NCI-H748 (cell line): Measurements from ENCODE around the gene CDCA5.
A peak's percentile ranks its signal among the peaks of the same experiment; 100 is the strongest.

Experiments used
- DNase-seq: peaks from one replicate; lab custom pipeline; 2025; ENCODE audit not compliant: unreplicated experiment; lab: John Stamatoyannopoulos, UW

Gene CDCA5, protein sequence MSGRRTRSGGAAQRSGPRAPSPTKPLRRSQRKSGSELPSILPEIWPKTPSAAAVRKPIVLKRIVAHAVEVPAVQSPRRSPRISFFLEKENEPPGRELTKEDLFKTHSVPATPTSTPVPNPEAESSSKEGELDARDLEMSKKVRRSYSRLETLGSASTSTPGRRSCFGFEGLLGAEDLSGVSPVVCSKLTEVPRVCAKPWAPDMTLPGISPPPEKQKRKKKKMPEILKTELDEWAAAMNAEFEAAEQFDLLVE

DNA sequence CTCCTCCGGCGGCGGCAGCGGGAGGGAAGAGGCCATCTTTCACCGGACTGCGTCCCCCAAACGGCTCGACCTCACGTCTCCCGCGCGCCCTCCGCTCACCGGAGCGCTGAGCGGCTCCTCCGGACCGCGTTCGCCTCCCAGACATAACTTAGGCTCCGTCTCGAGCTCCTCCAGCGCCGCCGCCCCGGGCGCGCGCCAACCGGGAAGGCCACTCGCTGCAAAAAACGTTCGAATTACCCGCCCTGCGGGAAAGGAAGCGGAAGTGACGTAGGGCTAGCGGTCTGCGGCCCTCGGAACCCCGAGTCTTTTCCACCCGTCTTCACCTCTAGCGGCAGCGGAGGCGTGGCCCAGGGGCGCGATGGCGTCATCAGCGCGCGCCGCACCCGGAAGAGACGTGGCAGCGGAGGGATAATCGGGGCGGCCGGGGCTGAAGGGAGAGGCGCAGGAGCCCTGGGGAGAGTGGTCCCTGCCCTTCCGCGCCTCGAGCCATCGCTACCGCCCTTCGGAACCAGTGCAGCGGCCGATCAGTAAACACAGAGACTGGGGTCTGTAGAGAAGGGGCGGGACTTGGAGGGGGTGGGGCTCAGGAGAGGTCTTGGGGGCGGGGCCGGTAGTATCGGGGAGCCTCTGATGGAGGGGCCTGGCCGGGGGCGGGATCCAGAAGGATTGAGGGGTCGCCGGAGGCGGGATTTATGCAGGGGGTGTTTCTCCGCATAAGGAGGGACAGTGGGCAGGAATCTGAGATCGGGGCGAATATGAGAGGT is at the start of gene CDCA5, which contains the start of gene ZFPL1:
TSS of gene CDCA5 (minus strand) at position 207 of the 764 bp plus-strand sequence. CDS start at position 145, 62 bp downstream.
TSS of gene ZFPL1 (plus strand) at position 389 of the 764 bp plus-strand sequence. CDS start 477 bp downstream, outside the sequence.
- DNase-seq: peak; percentile 96

DNA sequence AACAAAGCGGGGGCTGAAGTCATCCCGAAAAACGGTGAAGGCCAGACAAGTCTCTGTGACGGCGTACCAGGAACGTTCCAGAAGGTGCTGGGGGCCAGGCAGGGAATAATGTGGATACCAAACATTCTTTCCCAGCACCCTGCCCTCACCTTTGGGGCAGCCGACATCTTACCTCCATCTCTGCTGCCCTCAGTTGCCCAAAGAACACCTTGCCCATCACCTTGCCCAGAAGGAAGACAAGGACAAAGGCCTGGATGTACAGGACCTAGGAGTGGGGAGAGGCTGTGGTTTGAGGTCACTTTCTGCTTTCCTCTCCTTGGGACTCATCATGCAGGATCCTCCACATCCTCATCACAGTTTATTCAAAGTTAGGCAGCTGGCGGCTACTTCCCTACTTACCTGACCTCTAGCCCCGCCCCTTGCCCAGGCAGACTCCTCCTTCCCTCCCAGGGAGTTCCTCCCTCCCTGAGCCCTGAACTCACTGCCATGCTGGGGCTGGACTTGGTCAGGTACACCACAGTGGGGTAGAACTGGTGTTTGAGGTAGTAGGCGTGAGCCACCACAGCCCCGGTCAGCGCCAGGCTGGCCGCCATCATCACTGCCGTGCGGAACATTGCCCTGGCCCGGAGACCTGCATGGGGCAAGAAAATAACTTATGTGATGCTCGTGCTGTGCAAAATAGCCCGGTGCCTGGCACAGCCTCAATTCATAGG is 49.3 kb upstream of the CDCA5 start:
- DNase-seq: peak; percentile 38

DNA sequence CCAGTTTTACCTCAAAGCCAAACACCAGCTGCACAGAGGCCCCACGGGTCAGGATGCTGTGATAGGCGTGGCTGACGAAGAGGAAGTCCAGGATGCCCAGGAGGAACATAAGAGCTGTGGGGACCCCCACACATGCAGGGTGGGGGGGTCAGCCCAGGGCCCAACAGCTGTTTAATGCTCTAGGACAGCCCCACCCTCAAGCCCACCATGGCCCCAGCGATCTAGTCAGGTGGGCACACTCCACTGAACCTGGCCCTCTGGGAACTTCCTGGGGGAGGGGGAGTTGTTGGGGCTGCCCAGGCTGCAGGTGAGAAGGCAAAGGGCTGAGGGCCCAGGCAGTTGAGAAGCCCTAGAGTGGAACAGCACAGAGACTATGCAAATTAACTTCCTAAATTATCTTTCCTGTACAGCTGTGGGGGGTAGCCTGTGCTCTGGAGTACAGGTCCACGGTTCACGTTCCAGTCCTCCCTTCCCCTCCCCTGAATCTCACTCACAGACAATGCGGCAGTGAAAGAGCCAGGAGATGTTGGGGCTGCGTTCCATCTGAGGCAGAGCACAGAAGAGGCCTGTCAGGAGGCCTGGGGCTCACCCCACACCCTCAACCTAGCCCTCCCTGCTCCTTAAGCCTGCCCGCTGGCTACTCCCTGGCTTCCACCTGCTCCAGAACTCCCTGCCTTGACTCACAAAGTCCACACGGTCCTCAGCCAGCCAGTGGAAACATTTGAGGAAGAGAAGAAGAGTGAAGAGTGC is 48.6 kb upstream of the CDCA5 start:
- DNase-seq: no peak

GRCh38 chr11:65131895-65132237 is 48.0 kb upstream of the CDCA5 start:
- DNase-seq: no peak

GRCh38 chr11:65131417-65131776 is 47.6 kb upstream of the CDCA5 start:
- no peak for DNase-seq

DNA sequence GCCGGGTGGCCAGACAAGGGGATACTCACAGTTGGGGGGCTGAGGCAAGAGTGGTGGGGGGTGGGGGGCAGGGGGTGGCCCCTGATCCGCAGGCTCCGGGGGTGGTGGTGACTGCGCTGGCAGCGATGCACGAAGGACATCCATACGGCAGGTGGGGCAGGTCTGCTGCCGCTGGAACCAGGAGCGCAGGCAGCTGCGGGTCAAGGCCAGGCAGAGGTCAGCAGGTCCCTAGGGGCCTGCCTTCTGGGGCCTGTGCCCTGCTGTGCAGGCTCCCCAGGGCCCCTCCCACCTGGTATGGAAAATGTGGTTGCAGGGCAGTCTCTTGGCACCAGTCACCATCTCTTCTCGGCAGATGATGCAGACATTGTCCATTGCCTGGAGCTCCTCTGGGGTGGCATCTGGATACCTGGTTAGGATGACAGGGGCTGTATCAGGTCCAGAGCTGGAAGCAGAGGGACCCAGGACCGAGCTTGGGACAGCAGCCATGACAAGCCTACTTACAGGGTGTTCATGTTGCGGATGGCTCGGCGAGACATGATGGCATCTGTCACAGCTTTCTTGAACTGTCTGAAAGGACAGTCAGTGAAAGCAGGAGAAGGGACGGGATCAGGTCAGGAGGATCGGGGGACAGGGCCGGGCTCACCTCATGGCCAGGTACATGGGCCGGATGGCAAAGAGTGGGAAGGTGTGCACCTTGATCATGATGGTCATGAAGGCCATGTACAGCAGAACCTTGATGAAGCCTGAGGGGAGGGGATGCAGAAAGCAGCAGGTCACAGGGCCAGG is 47.0 kb upstream of the CDCA5 start:
- DNase-seq: no peak

- no peak for DNase-seq
These were observed 46.0 kb upstream of the CDCA5 start for GRCh38 chr11:65129649-65130441.

DNA sequence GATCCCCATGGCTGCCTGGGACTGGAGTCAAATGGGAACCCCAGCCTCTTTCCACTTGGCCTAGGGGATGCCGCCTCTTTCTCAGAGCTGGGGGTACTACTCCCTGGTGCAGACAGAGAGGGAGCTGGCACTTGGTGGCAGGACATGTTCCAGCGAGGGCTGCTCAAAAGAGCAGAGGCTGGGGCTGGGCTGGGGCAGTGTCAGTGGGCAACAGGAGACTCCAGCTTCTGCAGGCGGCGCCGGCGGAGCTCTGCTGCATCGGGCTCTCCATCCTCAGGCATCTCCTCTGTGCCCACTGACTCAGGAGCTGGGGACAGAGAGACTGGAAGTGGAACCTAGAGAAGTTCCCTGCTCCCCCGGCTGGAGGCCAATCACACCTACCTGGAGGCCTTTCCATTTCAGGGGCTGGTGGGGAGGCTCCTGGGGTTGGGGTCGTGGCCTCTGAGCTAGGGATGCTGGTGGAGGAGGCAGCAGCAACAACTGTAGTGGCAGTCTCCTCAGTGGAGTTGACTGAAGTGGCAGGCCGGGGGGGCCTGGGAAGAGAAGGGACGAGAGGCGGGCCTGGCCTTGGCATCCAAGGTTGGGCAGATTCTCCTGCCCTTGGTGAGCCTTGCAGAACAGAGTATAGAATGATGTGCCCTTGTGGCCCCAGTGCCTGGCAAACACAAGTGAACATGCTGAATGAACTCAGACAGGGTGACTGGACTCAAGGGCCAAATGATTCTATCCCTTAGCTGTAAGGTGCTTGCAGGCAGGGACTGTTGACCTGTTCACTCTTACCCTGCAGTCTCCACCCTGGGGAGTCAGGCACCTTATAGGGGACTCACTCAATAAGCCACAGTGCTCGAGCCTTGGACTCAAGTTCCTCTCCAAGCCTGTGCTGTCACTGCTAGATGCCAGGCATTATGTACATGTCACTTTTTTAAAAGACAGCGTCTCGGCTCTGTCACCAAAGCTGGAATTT is 44.6 kb upstream of the CDCA5 start:
- no peak for DNase-seq

DNA sequence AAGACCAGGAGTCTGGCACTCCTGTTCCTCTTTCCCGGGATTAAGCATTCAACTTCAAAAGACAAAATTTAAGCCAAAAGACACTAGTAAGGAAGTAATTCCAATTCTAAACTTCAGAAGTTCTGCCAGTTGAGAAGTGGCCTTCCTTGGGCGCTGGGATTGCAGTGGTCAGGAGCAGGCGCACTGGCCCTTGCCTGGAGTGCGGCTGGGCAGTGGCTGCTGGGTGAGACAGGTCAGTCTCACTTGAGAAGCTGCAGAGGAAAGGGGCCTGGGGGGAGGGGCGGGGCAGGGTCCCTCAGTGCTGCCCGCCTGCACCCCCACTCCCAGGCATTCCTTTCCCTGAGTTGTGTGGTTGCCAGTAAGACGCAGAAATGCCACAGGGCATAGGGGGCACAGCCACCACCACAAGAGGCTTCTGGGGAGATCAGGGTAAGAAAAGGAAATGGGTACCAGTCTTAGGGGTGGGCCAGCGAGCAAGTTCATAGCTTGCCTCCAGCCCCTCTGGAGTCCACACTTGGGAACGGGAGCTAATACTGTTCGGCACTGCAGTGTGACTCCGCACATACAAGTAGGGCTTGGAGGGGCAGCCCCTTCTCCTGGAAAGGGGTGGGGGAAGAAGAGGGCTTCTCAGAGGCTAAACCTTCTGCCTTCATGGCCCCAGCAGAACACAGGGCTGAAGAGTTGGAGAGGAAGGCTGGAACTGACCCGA is 43.8 kb upstream of the CDCA5 start:
- no peak for DNase-seq

DNA sequence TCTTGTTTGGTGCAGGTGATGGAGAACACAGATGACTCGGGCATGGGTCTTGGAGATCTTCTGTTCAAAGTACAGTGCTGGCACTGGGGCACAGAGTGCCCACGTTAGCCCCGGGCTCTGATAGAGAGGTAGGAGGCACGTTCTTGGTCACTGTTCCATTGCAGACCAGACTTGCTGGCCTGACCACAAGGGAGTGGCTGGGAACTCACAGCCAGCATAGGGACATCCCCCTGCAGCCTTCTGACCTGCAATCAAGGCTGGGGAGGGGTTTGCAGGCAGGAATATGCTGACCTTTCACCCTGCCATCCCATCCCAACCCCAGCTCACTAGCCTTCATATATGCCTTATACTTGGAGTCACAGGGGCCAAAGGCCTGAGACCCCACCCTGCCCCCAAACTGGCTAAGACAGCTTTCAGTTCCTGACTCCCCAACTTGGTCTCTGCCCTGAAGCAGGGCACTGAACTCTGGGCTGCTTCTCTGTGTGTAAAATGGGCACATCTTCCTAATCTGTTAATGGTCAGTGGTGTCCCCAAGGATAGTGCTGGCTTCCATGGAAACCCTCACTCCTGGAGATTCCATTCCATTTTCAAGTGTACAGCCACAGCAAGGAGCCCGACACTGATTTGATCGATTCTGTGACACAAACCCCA is 42.9 kb upstream of the CDCA5 start:
- no peak for DNase-seq

- no peak for DNase-seq
These were observed 41.6 kb upstream of the CDCA5 start for GRCh38 chr11:65125197-65126056.

GRCh38 chr11:65124480-65125196 is 40.8 kb upstream of the CDCA5 start:
- no peak for DNase-seq

DNA sequence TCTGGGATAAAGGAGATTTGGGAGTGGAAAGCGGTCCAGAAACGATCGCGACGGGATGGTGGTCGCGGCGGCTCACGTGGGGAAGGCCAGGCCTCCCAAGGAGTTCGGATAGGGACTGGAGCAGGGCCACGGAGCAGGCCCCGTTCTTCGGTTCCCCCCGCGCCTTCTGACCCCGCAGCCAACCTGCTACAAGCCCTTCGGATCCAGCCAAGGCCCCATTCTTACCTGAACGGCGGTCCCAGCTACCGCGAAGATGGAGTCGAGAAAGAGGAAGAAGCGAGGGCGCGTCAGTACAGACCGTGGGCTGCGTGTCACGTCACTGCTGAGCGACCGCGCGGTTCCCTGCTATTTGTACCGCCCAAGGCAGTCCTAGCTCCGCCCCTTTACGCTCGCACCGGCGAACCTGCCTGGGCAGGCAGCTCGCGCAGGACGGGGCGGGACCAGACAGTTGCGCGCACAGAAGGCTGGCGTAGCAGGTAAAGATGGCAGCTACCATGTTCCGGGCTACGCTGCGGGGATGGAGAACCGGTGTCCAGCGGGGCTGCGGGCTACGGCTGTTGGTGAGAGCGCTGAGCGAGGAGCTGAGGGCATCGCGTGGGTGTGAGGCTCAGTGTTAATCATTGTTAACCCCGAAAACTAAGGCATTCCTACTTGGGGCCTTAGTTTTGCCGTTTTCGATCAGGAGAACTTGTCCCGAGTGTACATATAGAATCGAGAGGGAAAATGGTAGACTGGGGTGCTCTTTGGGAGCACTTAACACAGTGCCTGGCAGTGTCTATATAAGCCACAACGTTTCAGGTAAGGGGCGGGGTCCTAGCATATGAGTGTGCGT is 38.2 kb upstream of the CDCA5 start, which contains the start of the genes FAU and MRPL49:
TSS of gene FAU (minus strand) at position 270 of the 832 bp plus-strand sequence. CDS start 321 bp downstream, outside the sequence.
TSS of gene MRPL49 (plus strand) at position 457 of the 832 bp plus-strand sequence. CDS start at position 483, 26 bp downstream.
- peak; percentile 98 for DNase-seq

DNA sequence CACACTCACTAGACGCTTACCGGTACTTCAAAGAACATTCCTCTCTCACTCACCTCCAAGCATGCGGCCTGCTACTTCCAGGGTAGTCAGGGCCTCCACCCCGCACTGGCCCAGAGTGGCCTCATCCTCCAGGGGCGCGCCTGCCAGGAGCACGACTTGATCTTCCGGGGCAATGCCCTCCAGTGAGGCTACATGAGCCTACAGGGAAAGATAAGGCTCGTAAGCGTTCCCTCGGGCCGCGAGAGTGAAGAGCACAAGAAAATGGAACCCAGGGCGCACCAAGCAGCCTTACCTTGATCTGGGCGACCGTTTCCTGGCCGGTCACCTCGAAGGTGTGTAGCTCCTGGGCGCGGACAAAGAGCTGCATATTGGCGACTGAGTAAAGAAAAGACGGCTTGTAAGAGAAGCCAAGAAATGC is 37.6 kb upstream of the CDCA5 start:
- no peak for DNase-seq

DNA sequence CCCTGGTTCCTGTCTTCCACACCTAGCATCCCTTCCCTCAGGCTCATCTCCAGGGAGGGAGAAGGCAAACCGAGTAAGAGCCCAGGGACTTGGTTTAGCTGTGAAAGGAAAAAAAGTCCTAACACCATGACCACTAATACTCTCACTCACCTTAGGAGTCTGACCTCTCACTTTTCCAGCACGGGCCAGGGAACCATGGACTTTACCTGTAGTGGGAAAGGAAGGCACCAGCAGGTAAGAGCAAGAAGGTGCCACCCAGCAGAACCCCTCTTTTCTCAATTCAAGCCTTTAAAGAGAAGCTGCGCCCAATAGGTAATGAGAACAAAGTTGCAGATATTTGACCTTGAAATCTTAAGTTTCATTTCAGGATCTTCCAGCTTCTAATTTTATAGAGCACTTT is 37.0 kb upstream of the CDCA5 start:
- no peak for DNase-seq
